Subcutaneous abdominal adipose tissue (tissue), 5 donors: Measurements from ENCODE around the gene TXNDC17.

Source experiments
- H3K27ac ChIP-seq: one replicate; pipeline ENCODE4 v1.7.0; 2013; ENCODE audit warnings: low read depth, mild to moderate bottlenecking, inconsistent platforms, low read length, moderate library complexity
- H3K27me3 ChIP-seq, 5 donors: one replicate each; pipeline ENCODE4 v1.7.0; 2013; ENCODE audit warnings: low read length in 5 of 5, inconsistent platforms in 1 of 5; ENCODE audit not compliant: control insufficient read depth in 5 of 5, insufficient read depth in 4 of 5
- H3K36me3 ChIP-seq, 5 donors: one replicate each; pipeline ENCODE4 v1.7.0; 2013; ENCODE audit warnings: low read length in 5 of 5; ENCODE audit not compliant: control insufficient read depth in 5 of 5, insufficient read depth in 5 of 5
- H3K4me1 ChIP-seq, 5 donors: one replicate each; pipeline ENCODE4 v1.7.0; 2013; ENCODE audit warnings: low read length in 5 of 5, mild to moderate bottlenecking in 3 of 5, moderate library complexity in 1 of 5; ENCODE audit not compliant: control insufficient read depth in 5 of 5, insufficient read depth in 5 of 5
- H3K4me3 ChIP-seq, 5 donors: one replicate each; pipeline ENCODE4 v1.7.0; 2013; ENCODE audit warnings: low read length in 5 of 5, low read depth in 1 of 5
- H3K9ac ChIP-seq, 5 donors: one replicate each; pipeline ENCODE4 v1.7.0; 2013; ENCODE audit warnings: low read length in 5 of 5, mild to moderate bottlenecking in 4 of 5, moderate library complexity in 3 of 5
- H3K9me3 ChIP-seq, 5 donors: one replicate each; pipeline ENCODE4 v1.7.0; 2013; ENCODE audit warnings: low read length in 5 of 5; ENCODE audit not compliant: control insufficient read depth in 5 of 5
- donor health status: healthy.
- donor health status: healthy.
- donor health status: healthy.
- donor health status: healthy.
- donor health status: healthy.

TXNDC17 gene

GRCh38 chr17:6633263-6633662 lies 7.6 kb upstream of the TXNDC17 start:
- no peak overlapping the region for H3K27ac ChIP-seq
- H3K9ac ChIP-seq, result no peak overlapping the region
- H3K4me1 ChIP-seq, result peaks cover 0 to under 1% (median 0%) of the 10 kb centered on the region in 5 donors
- no peaks in the 10 kb centered on the region for H3K27me3 ChIP-seq
- no peak overlapping the region for H3K4me3 ChIP-seq
- peaks cover 10 to 38% (median 32%) of the 10 kb centered on the region in 5 donors for H3K36me3 ChIP-seq
- no peaks in the 10 kb centered on the region for H3K9me3 ChIP-seq

GRCh38 chr17:6636105-6636504 lies 4.8 kb upstream of the TXNDC17 start:
- H3K36me3 ChIP-seq, result peaks cover 10 to 28% (median 26%) of the 10 kb centered on the region in 5 donors
- no peaks in the 10 kb centered on the region for H3K27me3 ChIP-seq
- no peak overlapping the region for H3K4me3 ChIP-seq
- no peak overlapping the region for H3K27ac ChIP-seq
- no peak overlapping the region for H3K9ac ChIP-seq
- no peaks in the 10 kb centered on the region for H3K9me3 ChIP-seq
- H3K4me1 ChIP-seq, result peaks cover 3 to 22% (median 16%) of the 10 kb centered on the region in 5 donors

GRCh38 chr17:6636616-6637457 lies 4.0 kb upstream of the TXNDC17 start:
- Histone ChIP-seq H3K27me3 (no peaks in the 10 kb centered on the region), H3K9ac (no peak overlapping the region), H3K27ac (no peak overlapping the region), H3K9me3 (no peaks in the 10 kb centered on the region), H3K4me3 (no peak overlapping the region), H3K4me1 (peaks cover 3 to 29% (median 23%) of the 10 kb centered on the region in 5 donors), H3K36me3 (peaks cover 10 to 26% (median 20%) of the 10 kb centered on the region in 5 donors)

DNA sequence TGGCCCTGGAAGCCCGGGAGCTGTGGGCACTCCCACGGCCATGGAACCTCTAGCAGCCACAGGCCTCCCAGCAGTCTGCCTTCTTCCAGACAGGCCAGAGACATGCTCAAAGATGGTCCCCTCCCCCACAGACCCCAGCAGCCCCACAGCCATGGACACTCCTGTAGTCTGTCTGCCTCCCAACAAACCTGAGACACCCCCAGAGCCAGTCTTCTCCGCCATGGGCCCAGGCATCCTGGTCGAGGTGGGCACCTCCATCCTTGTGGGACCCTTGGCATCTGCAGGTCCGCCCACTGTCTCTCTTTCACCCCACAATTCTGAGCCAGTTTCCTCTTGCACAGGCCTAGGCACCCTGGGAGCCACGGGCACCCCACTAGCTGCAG lies 3.4 kb upstream of the TXNDC17 start:
- H3K4me1 ChIP-seq, result peaks cover 3 to 31% (median 28%) of the 10 kb centered on the region in 5 donors
- H3K9me3 ChIP-seq, result no peaks in the 10 kb centered on the region
- no peak overlapping the region for H3K4me3 ChIP-seq
- H3K27me3 ChIP-seq, result no peaks in the 10 kb centered on the region
- peak overlapping the region in 1 of 5 donors; percentile 56 for H3K9ac ChIP-seq
- H3K36me3 ChIP-seq, result peaks cover 10 to 23% (median 17%) of the 10 kb centered on the region in 5 donors
- no peak overlapping the region for H3K27ac ChIP-seq

DNA sequence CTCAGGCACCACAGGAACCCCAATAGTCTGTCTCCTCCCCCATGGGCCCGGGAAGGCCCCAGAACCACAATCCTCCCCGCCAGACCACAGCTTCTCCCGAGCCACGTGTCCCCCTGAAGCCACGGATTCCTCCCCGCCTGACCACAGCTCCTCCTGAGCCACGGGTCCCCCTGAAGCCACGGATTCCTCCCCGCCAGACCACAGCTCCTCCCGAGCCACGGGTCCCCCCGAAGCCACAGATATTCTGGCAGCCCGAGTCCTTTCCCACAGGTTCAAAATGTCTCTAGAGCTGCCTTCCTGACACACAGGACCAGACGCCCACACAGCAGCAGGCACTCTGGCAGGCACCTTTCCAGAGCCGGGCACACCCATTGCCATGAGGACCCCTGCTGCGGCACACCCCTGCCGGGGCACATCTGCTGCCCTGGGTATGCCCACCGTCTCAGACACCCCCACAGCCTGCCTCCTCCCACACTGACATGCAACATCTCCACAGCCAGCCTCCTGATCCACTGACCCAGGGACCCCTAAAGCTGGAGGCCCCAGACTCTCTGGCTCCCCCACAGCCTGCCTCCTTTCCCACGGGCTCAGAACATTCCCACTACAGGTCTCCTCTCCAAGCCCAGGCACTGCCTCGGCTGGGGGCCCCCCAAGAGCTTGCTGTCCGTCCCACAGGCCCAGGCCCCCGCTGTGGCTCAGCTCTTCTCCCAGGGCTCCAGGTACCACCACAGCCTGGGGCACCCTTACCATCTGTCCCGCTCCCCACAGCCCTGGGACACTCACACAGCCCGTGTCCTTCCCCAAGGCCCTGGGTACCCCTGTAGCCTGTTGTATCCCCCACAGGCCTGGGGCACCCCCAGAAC lies 2.6 kb upstream of the TXNDC17 start:
- Histone ChIP-seq H3K27ac (no peak overlapping the region), H3K36me3 (peaks cover 10 to 18% (median 12%) of the 10 kb centered on the region in 5 donors), H3K4me3 (peak overlapping the region in 1 of 5 donors; percentile 94), H3K9ac (peak overlapping the region in 2 of 5 donors; percentile 94 to 95), H3K9me3 (no peaks in the 10 kb centered on the region), H3K27me3 (no peaks in the 10 kb centered on the region), H3K4me1 (peaks cover 3 to 31% (median 28%) of the 10 kb centered on the region in 5 donors)

GRCh38 chr17:6639014-6639585 lies 1.8 kb upstream of the TXNDC17 start:
- peak overlapping the region in 4 of 5 donors; percentile 72 to 95 (median 92) for H3K9ac ChIP-seq
- H3K9me3 ChIP-seq, result no peaks in the 10 kb centered on the region
- peaks cover 13 to 20% (median 14%) of the 10 kb centered on the region in 5 donors for H3K36me3 ChIP-seq
- no peak overlapping the region for H3K27ac ChIP-seq
- H3K27me3 ChIP-seq, result no peaks in the 10 kb centered on the region
- H3K4me1 ChIP-seq, result peaks cover 3 to 31% (median 28%) of the 10 kb centered on the region in 5 donors
- peak overlapping the region; percentile 79 to 96 (median 94) for H3K4me3 ChIP-seq

GRCh38 chr17:6639586-6640535 lies 999 bp upstream of the TXNDC17 start:
- Histone ChIP-seq H3K9me3 (no peaks in the 10 kb centered on the region), H3K4me3 (peak overlapping the region; percentile 86 to 97 (median 94)), H3K27me3 (no peaks in the 10 kb centered on the region), H3K4me1 (peaks cover 3 to 31% (median 28%) of the 10 kb centered on the region in 5 donors), H3K9ac (peak overlapping the region in 4 of 5 donors; percentile 72 to 95 (median 92)), H3K27ac (peak overlapping the region; percentile 76), H3K36me3 (peaks cover 12 to 21% (median 19%) of the 10 kb centered on the region in 5 donors)

DNA sequence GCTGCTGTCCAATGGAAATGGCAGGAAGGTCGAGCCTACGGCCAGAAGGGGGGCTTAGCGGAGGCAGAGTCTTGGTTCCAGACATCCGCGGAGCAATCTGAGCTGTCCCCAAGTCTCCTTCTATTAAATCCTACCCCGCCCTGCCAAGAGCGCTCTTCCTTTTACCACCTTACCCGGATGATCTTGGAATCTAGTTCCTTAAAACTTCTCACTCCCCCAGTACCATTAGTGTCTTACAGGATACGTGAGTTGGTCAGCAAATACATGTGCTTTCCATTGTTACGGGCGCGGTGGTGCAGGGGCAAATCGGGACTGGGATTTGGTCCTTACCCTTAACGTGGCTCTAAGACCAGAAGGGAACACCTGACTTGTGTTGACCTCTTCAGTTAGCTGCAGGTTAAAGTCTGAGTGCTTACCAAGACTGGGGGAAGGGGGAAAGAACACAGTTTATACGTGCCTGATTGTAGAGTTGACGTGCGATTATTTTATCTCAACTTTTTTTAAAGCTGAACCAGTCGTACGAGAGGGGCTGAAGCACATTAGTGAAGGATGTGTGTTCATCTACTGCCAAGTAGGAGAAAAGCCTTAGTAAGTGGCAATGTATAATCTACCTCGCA lies 495 bp downstream of the TXNDC17 start:
- Histone ChIP-seq H3K27ac (peak overlapping the region; percentile 76), H3K27me3 (no peaks in the 10 kb centered on the region), H3K4me3 (peak overlapping the region; percentile 86 to 97 (median 94)), H3K9me3 (no peaks in the 10 kb centered on the region), H3K4me1 (peaks cover 3 to 31% (median 28%) of the 10 kb centered on the region in 5 donors), H3K36me3 (peaks cover 12 to 29% (median 22%) of the 10 kb centered on the region in 5 donors), H3K9ac (peak overlapping the region; percentile 72 to 95 (median 82))
